ENCODE measurements around the gene TECTB.

GRCh38 chr10:112261281-112261822 lies 21.8 kb upstream of the TECTB start:
- TF ChIP-seq CTCF (IDR thresholded peaks at IDR 0.05; ENCODE audit: insufficient read depth, low read depth, low read length) (no peak), EZH2 (IDR thresholded peaks at IDR 0.05; ENCODE audit: insufficient read depth, low read length) (no peak)
